Hematopoietic multipotent progenitor cell treated with erythropoietin and hydrocortisone succinate and interleukin-3 and kit ligand, for 8 days (in vitro differentiated cells): ENCODE data around the gene SSH2.
"Not testable (repeated sequence)": the region's sequence is repeated elsewhere in the genome, so short reads cannot be mapped to it uniquely, and the experiment has no call there.

Experiments used
- DNase-seq: peaks from one replicate; pipeline ENCODE4 v3.0.0-alpha.2; 2015

The SSH2 gene

GRCh38 chr17:29927546-29927945, 2.5 kb downstream of the SSH2 start:
- DNase-seq: peak; percentile 42

GRCh38 chr17:29924786-29925185, 5.2 kb downstream of the SSH2 start:
- DNase-seq: peak; percentile 54

GRCh38 chr17:29918922-29919856, 10.8 kb downstream of the SSH2 start:
- no peak for DNase-seq

GRCh38 chr17:29918016-29918415, 12.0 kb downstream of the SSH2 start:
- no peak for DNase-seq

- DNase-seq: no peak
Measured at GRCh38 chr17:29914819-29915537, 15.1 kb downstream of the SSH2 start.

- DNase-seq: no peak
Measured at GRCh38 chr17:29911641-29912177, 18.3 kb downstream of the SSH2 start.

- no peak for DNase-seq
Measured at GRCh38 chr17:29909236-29910003, 20.6 kb downstream of the SSH2 start.

GRCh38 chr17:29906969-29907368, 23.1 kb downstream of the SSH2 start:
- no peak for DNase-seq

GRCh38 chr17:29905879-29906167, 24.2 kb downstream of the SSH2 start:
- DNase-seq: no peak

- no peak for DNase-seq
Measured at GRCh38 chr17:29905086-29905878, 24.7 kb downstream of the SSH2 start.

GRCh38 chr17:29903471-29903870, 26.6 kb downstream of the SSH2 start:
- no peak for DNase-seq

- DNase-seq: not testable (repeated sequence)
Measured at GRCh38 chr17:29897136-29897535, 32.9 kb downstream of the SSH2 start.

- DNase-seq: no peak
Measured at GRCh38 chr17:29892201-29892600, 37.8 kb downstream of the SSH2 start.

GRCh38 chr17:29891131-29891530, 38.9 kb downstream of the SSH2 start:
- DNase-seq: no peak

- DNase-seq: no peak
Measured at GRCh38 chr17:29885031-29885640, 44.9 kb downstream of the SSH2 start.

- no peak for DNase-seq
Measured at GRCh38 chr17:29883497-29883896, 46.5 kb downstream of the SSH2 start.

- no peak for DNase-seq
Measured at GRCh38 chr17:29881256-29881655, 48.8 kb downstream of the SSH2 start.

- no peak for DNase-seq
Measured at GRCh38 chr17:29880031-29880430, 50.0 kb downstream of the SSH2 start.

GRCh38 chr17:29874931-29875596, 55.0 kb downstream of the SSH2 start:
- DNase-seq: peak; percentile 48

- DNase-seq: not testable (repeated sequence)
Measured at GRCh38 chr17:29874358-29874757, 55.7 kb downstream of the SSH2 start.

GRCh38 chr17:29873476-29873875, 56.6 kb downstream of the SSH2 start:
- DNase-seq: no peak
